OCI-LY1 (cell line): Measurements from ENCODE around the gene CHRNA9.

Experiments
- EZH2 ChIP-seq: fragments of 200-600 bp; sonication (generic), shearing (Covaris generic); IDR thresholded peaks from 2 replicates; pipeline ENCODE4 v1.8.0; 2017; ENCODE audit warnings: borderline replicate concordance, mixed run types, mild to moderate bottlenecking, antibody characterized with exemption, low read length, moderate library complexity, mixed read lengths
- TF ChIP-seq, protein P1 (sequence below): fragments of 200-600 bp; sonication (generic), shearing (Covaris generic); IDR thresholded peaks from 2 replicates; pipeline ENCODE4 v1.5.1; 2017; ENCODE audit warnings: mild to moderate bottlenecking, antibody characterized with exemption, low read length, moderate library complexity, mixed read lengths

DNA sequence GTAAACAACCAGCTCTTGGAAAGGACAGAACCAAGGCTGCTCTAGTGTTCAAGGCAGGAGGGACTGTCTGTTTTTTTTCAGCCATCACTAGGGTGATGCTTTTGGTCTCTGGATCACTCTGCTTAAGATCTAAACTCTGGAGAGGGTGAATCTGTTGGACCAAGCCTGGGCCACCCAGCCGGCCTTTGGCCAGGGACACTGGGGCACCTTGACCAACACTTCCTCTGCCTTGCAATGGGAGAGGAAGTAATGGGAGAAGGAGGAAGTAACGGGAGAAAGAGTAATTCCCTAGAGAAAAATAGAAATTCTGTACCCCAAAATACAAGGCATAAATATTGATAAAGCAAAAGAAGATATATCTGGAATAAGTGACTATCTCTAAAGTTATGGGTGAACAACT lies 12.9 kb downstream of the CHRNA9 start:
- TF ChIP-seq, protein P1, sequence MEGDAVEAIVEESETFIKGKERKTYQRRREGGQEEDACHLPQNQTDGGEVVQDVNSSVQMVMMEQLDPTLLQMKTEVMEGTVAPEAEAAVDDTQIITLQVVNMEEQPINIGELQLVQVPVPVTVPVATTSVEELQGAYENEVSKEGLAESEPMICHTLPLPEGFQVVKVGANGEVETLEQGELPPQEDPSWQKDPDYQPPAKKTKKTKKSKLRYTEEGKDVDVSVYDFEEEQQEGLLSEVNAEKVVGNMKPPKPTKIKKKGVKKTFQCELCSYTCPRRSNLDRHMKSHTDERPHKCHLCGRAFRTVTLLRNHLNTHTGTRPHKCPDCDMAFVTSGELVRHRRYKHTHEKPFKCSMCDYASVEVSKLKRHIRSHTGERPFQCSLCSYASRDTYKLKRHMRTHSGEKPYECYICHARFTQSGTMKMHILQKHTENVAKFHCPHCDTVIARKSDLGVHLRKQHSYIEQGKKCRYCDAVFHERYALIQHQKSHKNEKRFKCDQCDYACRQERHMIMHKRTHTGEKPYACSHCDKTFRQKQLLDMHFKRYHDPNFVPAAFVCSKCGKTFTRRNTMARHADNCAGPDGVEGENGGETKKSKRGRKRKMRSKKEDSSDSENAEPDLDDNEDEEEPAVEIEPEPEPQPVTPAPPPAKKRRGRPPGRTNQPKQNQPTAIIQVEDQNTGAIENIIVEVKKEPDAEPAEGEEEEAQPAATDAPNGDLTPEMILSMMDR: no peak
- TF ChIP-seq EZH2: no peak
